Fibroblast of mammary gland (primary cell): ENCODE data around the gene EVC2.

Experiments
- DNase-seq: peaks from one replicate; pipeline ENCODE4 v3.0.0-alpha.2; 2010; ENCODE audit warnings: low read depth
- H3K4me3 ChIP-seq: 2 replicates; pipeline ENCODE4 v1.5.1; 2011; ENCODE audit warnings: low read depth, mild to moderate bottlenecking, low read length, moderate library complexity; ENCODE audit not compliant: control insufficient read depth
- CTCF ChIP-seq: conservative IDR thresholded peaks from 2 replicates; pipeline ENCODE4 v1.5.1; 2011; ENCODE audit warnings: low read depth, low read length, inconsistent platforms; ENCODE audit not compliant: control insufficient read depth, insufficient read depth

Gene EVC2

GRCh38 chr4:5547651-5548249 lies 160.6 kb downstream of the EVC2 start:
- TF ChIP-seq CTCF = no peak

GRCh38 chr4:5545271-5545670 lies 163.1 kb downstream of the EVC2 start:
- TF ChIP-seq CTCF = no peak
- no peak overlapping the region for H3K4me3 ChIP-seq
- no peak for DNase-seq

More at GRCh38 chr4:5547651-5548249, 160.6 kb downstream of the EVC2 start:
- DNase-seq = no peak
- H3K4me3 ChIP-seq = no peak overlapping the region

GRCh38 chr4:5544762-5545161 lies 163.6 kb downstream of the EVC2 start:
- DNase-seq = no peak
- TF ChIP-seq CTCF = no peak
- no peak overlapping the region for H3K4me3 ChIP-seq

GRCh38 chr4:5543681-5544080 lies 164.7 kb downstream of the EVC2 start:
- no peak for DNase-seq
- no peak for TF ChIP-seq CTCF
- H3K4me3 ChIP-seq = no peak overlapping the region

GRCh38 chr4:5541169-5541568 lies 167.2 kb downstream of the EVC2 start:
- no peak for DNase-seq
- no peak for TF ChIP-seq CTCF
- H3K4me3 ChIP-seq = no peak overlapping the region

- TF ChIP-seq CTCF = no peak
Measured at GRCh38 chr4:5539584-5539983, 168.8 kb downstream of the EVC2 start.

GRCh38 chr4:5532100-5532499 lies 176.3 kb downstream of the EVC2 start:
- TF ChIP-seq CTCF = no peak
- H3K4me3 ChIP-seq = no peak overlapping the region
- no peak for DNase-seq

More at GRCh38 chr4:5539584-5539983, 168.8 kb downstream of the EVC2 start:
- no peak for DNase-seq
- no peak overlapping the region for H3K4me3 ChIP-seq
